Measurements from ENCODE around the gene FLRT2. TPM values are rescaled to one million over a fixed set of nuclear protein-coding genes. Genes with fewer than 3 reads are reported as not detected.

FLRT2 gene
- total RNA-seq, 1 experiment from 2014 or later = 4.5 TPM

- Histone ChIP-seq H3K4me1 (ENCODE audit: control insufficient read depth, insufficient read depth, low read length) (no peaks in the 10 kb centered on the region), H3K9me3 (ENCODE audit: control insufficient read depth, insufficient read depth, low read depth, low read length) (no peaks in the 10 kb centered on the region), H3K27me3 (ENCODE audit: control insufficient read depth, insufficient read depth, low read length) (no peaks in the 10 kb centered on the region), H3K4me3 (ENCODE audit: low read depth in 2 of 2, low read length in 2 of 2) (no peak overlapping the region), H3K36me3 (ENCODE audit: control insufficient read depth, insufficient read depth, low read length) (no peaks in the 10 kb centered on the region), H3K27ac (ENCODE audit: low read length) (no peak overlapping the region)
- BruUV-seq (replicated peaks) = no TSS peak
- ChIA-PET POLR2A (no interaction called here), CTCF (no interaction called here)
- DNase-seq (ENCODE audit: low read depth, low spot score) (no peak), ATAC-seq (no peak)
- in situ Hi-C loops (cut with HindIII; ENCODE audit: low pct_unique_long_range_greater_than_20kb, low sequenced_read_pairs) = no loop called here
- intact Hi-C loops (cut with micrococcal nuclease; ENCODE audit: unreplicated experiment) = no loop called here
- no peak for TF ChIP-seq POLR2AphosphoS5 (IDR thresholded peaks at IDR 0.05; ENCODE audit: low read depth, low read length)
- no peak for TF ChIP-seq REST (IDR thresholded peaks at IDR 0.05; ENCODE audit: insufficient read depth in 1 of 2, low read depth in 2 of 2, low read length in 1 of 2)
Measured at GRCh38 chr14:85575617-85575898, 45.6 kb downstream of the FLRT2 start.

DNA sequence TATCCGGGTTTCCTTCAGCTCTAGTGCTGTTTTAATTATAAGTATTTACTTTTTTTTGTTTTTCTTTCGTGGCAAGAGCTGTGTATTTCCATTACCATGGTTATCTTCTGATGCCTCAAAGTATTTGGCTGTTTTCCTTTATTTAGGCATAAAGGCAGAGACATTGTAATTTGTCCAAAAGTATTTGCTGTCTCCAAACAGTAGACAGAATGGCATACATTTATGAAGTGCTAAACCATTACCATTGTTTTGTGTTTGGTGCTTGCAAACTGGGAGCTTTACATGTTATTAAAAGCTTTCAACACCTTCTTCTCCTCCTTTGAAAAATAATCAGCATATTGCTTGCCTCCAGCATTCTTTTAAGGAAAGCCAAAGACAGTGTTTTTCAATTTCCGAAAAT lies 46.3 kb downstream of the FLRT2 start:
- BruUV-seq (replicated peaks) = no TSS peak
- intact Hi-C loops (cut with micrococcal nuclease; ENCODE audit: unreplicated experiment) = no loop called here
- ChIA-PET POLR2A (no interaction called here), CTCF (no interaction called here)
- Histone ChIP-seq H3K27me3 (ENCODE audit: control insufficient read depth, insufficient read depth, low read length) (no peaks in the 10 kb centered on the region), H3K4me1 (ENCODE audit: control insufficient read depth, insufficient read depth, low read length) (no peaks in the 10 kb centered on the region), H3K4me3 (ENCODE audit: low read depth in 2 of 2, low read length in 2 of 2) (no peak overlapping the region), H3K36me3 (ENCODE audit: control insufficient read depth, insufficient read depth, low read length) (no peaks in the 10 kb centered on the region), H3K27ac (ENCODE audit: low read length) (no peak overlapping the region), H3K9me3 (ENCODE audit: control insufficient read depth, insufficient read depth, low read depth, low read length) (no peaks in the 10 kb centered on the region)
- DNase-seq (ENCODE audit: low read depth, low spot score) (no peak), ATAC-seq (no peak)
- TF ChIP-seq REST (IDR thresholded peaks at IDR 0.05; ENCODE audit: insufficient read depth in 1 of 2, low read depth in 2 of 2, low read length in 1 of 2) = no peak
- no peak for TF ChIP-seq POLR2AphosphoS5 (IDR thresholded peaks at IDR 0.05; ENCODE audit: low read depth, low read length)
- TF ChIP-seq SIN3A (IDR thresholded peaks at IDR 0.05; ENCODE audit: borderline replicate concordance, insufficient read depth, low read depth, low read length) = no peak
- no peak for TF ChIP-seq TCF7L2 (IDR thresholded peaks at IDR 0.05; ENCODE audit: low read depth, low read length)
- TF ChIP-seq, protein P1, sequence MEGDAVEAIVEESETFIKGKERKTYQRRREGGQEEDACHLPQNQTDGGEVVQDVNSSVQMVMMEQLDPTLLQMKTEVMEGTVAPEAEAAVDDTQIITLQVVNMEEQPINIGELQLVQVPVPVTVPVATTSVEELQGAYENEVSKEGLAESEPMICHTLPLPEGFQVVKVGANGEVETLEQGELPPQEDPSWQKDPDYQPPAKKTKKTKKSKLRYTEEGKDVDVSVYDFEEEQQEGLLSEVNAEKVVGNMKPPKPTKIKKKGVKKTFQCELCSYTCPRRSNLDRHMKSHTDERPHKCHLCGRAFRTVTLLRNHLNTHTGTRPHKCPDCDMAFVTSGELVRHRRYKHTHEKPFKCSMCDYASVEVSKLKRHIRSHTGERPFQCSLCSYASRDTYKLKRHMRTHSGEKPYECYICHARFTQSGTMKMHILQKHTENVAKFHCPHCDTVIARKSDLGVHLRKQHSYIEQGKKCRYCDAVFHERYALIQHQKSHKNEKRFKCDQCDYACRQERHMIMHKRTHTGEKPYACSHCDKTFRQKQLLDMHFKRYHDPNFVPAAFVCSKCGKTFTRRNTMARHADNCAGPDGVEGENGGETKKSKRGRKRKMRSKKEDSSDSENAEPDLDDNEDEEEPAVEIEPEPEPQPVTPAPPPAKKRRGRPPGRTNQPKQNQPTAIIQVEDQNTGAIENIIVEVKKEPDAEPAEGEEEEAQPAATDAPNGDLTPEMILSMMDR (IDR thresholded peaks at IDR 0.05) = no peak
- in situ Hi-C loops (cut with HindIII; ENCODE audit: low pct_unique_long_range_greater_than_20kb, low sequenced_read_pairs) = no loop called here
